HTR-8/SVneo (cell line): ENCODE measurements around the gene BRICD5.

Experiments
- DNase-seq: peaks from one replicate; pipeline ENCODE4 v3.0.0; 2011; ENCODE audit warnings: low spot score, mixed read lengths; ENCODE audit not compliant: insufficient read length
- FAIRE-seq: peaks from 2 replicates; lab custom pipeline; 2011; peaks lifted over from hg19 to GRCh38; lab: Jason Lieb, UNC

BRICD5 gene

DNA sequence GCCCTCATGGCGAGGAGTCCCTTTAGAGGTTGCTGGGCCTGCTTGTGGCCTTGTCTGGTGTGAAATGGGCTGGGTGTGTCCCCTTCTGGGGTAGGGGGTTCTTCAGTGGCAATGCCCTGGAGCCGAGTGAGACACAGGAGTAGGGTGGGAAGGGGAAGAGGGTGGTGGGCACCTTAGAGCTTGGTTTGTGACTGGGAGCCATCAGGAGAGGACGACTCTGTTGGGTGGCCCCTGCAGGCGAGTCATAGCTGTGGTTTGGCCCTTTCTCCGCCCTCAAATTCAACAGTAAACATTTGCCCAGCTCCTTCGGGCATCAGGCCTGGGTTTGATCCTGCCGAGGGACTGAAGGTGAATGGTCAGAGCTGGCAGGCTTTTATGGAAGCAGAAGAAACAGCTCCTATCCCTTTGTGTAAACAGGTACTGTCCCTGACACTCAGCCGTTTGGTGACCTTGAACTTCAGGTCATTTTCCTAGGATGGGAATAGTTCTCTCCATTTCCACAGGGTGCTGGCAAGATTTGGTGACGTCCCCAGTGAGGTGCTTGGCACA, 15.7 kb upstream of the BRICD5 start:
- DNase-seq (no peak), FAIRE-seq (no peak)

DNA sequence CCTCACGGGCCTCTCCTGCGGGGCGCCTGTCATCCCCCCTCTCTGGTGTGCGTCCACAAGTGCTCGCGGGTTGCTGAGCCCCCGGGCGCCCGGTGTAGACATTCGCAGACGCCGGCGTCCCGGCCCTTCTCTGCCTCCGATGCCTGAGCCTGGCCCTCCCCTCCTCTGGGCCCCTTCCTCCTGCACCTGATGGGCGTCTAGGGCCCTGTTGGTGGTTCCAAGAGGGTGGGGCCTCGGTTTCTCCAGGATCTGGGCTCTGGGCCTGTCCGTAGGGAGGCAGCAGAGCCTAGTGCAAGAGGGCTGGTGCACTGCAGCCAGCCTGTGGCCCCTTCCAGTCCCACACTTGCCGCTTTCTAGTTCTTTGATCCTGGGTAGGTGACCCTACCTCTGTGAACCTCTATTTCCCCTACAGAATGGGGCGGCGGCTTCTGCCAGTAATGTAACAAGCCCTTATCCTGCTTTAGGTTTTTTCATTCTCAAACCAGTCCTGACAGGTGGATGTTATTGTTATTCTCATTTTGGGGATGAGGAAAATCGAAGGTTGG, 13.4 kb upstream of the BRICD5 start:
- no peak for FAIRE-seq
- DNase-seq = peak; percentile 34

DNA sequence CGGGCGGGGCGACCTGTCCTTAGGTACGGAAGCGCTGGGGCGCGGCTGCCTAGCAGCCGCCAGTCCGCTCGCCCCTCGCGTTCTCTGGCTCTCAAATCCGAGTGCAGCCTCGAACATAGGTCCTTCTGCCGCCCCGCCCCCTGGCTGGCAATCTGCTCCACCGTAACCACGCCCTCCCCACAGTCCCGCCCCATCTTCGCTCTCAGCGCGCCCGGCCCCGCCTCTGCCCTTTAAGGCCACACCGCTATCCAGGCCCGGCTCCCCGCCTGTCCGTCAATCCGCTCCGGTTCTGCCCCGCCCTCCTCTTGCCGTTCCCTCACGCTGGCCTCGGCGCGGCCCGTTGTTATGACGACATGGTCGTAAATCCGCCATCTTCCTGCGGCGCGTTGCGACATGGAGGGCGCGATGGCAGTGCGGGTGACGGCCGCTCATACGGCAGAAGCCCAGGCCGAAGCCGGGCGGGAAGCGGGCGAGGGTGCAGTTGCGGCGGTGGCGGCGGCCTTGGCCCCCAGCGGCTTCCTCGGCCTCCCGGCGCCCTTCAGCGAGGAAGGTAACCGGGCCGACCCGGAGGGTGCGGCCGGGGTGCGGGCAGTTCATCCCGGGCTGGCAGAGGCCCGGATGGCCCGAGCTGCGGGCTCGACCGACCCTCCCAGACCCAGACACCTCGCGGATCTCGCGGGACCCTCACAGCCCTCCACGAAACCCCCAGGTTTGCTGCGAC, 12.7 kb upstream of the BRICD5 start, which contains the start of gene E4F1:
E4F1 (plus strand) TSS at position 371 of the 721 bp plus-strand sequence; CDS start at position 394, 23 bp downstream.
- FAIRE-seq (peak; percentile 99), DNase-seq (peak; percentile 98)

DNA sequence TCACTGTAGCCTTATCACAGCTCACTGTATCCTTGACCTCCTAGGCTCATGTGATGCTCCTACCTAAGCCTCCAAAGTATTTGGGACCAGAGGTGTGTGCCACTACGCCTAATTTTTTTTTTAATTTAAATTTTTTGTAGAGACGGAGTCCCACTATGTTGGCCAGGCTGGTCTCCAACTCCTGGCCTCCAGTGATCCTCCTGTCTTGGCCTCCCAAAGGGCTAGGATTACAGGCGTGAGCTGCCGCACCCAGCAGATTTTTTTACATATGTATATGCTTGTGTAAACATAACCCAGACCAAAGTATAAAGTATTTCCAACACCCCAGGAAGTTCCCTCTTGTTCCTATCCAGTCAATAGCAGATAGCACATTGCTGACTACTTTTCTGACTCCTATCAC, 5.7 kb upstream of the BRICD5 start:
- no peak for FAIRE-seq
- no peak for DNase-seq

DNA sequence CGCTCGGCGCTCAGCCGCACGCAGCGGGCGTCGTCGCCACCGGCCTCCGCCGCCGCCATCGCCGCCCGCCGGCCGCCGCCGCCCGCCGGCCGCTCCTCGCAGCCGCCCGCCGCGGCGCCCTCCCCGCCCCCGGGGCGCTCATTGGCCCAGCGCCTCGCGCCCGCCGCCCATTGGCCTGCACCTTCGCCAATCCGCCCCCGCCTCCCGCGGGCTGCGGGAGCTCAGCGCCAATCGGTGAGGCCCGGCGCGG, 4.0 kb upstream of the BRICD5 start, which contains the start of gene PGP:
PGP (minus strand) TSS at position 122 of the 250 bp plus-strand sequence; CDS start at position 59, 63 bp downstream.
- no peak for FAIRE-seq

DNA sequence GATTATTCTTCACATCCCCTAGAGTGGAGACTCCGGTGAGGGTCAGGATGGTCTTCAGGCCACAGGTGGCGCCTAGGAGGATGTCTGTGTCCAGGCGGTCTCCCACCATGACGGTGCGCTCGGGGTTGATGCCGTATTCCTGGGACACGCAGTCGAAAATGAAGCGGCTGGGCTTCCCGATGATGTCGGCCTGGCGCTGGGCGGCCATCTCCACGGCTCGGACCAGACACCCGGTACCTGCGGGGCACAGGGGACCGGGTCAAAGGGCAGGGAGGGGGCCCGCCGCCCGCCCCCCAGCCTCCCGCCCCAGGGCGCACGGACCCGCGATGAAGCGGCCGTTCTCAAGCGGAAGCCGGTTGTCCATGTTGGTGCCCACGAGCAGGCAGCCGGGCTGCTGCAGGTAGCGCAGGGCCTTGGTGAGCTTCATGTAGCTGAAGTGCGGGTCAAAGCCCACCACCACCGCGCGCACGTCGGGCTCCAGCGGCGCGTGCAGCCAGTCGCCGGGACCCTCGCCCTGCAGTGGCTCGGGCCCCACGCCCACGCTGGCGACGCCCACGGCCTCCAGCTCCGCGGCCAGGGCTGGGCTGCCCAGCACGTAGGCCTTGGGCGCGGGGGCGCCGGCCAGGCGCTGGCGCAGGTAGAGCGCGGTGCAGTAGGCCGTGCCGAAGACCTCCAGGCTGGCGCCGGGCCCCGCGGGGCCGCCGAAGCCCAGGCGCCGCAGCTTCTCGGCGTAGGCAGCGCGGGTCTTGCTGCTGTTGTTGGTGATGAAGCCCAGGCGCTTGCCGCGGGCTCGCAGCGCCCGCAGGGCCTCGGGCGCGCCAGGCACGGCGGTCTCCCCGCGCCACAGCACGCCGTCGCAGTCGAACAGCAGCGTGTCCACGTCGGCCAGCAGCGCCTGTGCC, 3.4 kb upstream of the BRICD5 start:
- FAIRE-seq (no peak), DNase-seq (no peak)

More for the DNA sequence above, 4.0 kb upstream of the BRICD5 start, which contains the start of gene PGP:
- no peak for DNase-seq

DNA sequence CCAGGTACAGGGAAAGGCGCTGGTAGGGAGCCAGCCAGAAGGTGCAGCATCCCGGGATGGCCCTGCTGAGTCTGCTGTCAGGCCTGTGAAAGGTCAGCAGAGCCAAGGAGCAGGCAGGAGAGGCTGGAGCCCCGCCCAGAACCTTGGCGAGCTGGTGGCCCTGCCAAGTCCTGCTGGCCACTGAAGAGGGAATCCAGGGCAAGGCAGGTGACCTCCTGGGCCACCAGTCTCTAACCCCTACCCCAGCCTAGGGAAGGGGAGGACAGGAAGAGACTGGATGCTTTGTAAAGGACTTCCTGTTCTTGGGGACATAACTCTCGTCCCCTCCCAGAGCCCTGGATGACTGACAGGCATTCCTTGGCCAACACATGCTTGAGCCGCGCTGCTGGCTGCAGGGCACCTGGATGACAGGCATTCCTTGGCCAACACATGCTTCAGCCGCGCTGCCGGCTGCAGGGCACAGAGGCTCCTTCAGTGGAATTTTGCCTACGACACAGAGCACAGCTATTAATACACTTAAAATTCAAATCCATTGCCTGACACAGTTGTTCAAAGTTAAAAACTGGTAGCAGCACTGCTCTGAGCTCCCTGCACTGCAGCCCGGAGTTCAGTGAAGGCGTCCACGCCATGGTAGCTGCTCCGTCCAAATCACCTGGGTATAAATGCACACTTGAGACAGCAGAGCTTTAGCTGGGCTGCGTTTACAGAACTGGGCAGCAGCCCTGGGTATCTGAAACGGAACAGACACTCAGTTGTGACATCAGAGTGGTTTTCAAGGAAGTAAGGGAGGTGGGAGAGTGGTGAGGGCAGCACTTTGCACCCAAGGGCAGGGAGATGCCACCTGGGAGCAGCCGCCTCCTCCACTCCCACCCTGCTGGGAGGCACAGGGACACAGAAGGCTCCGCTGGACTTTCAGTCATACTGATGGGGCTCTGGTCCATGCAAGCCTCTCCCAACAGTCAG, 2.0 kb upstream of the BRICD5 start:
- FAIRE-seq (no peak), DNase-seq (no peak)

DNA sequence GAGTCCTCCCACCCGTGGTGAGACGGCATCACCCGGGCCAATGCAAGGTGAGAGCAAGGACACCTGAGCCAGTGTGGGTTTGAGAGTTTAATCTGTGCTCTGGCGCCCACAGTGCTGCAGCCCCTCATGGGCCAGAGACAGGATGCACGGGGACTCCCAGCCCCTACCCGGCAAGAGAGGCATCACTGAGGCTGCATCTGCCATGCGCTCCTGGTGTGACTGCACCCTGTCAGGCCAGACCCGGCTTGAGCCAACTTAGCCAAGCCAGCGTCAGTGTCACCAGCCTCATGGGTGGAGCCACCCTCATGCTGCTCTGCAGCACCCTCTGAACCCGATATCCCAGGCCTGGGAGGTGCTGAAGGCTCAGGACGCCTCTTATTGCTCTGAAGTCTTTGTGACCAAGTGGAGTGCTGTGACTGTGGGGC, 1.3 kb upstream of the BRICD5 start:
- FAIRE-seq (no peak), DNase-seq (no peak)

DNA sequence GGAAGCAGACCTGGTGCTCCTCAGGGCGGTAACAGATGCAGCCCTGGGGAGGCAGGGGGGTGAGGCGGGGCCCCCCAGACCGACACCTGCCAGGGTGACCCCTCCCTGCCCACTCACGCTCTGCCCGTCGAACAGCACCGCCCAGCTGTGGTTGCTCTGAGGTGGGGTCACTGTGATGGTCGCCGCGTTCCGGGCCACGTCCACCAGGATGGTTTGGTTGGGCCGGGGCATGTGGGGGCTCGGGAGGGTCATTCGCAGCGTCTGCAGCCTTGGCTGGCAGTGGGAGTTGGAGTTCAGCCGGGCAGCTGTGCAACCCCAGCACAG, 692 bp downstream of the BRICD5 start:
- FAIRE-seq (no peak), DNase-seq (no peak)

DNA sequence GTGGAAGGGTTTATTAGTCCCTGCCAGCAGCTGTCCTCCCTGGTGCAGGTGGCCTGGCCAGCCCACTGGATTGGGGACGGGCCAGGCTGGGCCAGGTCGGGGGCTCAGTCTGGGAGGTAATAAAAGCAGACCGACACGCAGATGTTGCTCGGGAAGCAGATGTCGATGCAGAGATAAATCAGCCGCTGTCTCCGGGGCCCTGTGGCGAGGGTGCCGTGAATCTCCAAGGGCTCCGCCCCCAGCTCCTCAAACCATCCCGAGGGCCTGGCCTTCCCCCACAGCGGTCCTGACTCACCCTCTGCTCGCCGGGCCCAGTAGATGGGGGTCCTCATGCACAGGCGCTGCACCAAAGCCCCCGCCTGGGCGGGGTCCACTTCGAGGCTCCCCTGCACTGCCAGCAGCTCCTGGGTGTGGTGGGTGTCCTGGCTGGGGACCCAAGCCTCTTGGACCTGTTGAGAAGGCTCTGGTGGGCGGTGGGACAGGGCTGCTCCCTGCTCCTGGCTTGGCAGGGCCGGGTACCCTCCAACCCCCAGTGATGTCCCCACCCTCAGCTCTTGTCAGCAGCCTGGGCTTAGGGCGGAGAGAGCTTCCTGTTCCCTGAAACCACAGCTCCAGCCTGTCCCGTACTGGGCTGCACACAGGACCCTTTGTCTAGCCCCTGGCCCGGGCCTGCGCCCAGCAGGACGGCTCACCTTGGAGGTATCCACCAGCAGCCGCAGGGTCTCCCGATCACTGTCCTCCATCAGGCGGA, 1.2 kb downstream of the BRICD5 start:
- FAIRE-seq = no peak
- DNase-seq = no peak

DNA sequence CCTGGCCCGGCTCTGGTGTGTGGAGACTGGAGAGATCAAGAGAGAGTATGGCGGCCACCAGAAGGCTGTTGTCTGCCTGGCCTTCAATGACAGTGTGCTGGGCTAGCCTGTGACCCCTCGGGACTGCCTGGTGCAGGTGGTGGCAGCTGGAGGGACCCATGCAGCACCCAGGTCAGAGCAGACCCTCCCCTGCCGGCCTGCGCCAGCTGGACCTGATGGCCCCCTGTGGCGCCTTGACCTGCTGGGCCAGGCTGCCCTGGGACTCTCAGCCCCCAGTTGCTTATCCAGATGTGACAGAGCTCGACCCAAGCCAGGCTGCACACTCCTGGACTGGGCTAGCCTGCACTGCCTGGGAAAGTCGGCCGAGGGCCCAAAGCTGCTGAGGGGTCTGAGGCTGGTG, 1.9 kb downstream of the BRICD5 start:
- FAIRE-seq (no peak), DNase-seq (no peak)

DNA sequence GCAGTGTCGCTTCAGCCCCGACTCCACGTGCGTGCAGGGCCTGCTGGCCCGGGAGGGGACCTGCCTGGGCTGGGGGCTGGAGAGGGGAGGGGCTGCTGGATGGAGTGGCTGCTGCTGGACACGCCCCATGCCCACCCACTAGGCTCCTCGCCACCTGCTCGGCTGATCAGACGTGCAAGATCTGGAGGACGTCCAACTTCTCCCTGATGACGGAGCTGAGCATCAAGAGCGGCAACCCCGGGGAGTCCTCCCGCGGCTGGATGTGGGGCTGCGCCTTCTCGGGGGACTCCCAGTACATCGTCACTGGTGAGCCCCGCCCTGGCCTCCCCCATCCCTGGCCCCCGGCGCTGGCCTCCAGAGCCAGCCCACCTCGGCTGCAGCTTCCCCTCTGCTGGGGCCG, 2.4 kb downstream of the BRICD5 start:
- FAIRE-seq (no peak), DNase-seq (no peak)

DNA sequence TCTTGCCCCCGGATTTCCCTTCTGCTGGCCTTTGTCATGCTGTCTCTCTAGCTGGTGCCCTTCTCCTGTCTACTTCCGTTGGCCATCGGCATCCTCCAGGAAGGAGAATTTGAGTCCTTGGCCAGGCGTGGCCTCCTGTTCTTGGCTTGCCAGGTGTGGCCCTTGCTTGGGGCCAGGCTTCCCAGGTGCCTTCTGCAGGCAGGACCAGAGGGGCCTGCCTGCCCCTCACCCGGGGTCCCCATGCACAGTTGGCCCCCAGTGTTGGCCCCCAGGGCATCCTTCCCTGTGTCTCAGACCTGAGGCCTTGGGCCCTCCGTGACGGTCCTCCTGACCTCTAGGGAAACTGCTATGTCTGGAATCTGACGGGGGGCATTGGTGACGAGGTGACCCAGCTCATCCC, 2.8 kb downstream of the BRICD5 start:
- DNase-seq (no peak), FAIRE-seq (no peak)

DNA sequence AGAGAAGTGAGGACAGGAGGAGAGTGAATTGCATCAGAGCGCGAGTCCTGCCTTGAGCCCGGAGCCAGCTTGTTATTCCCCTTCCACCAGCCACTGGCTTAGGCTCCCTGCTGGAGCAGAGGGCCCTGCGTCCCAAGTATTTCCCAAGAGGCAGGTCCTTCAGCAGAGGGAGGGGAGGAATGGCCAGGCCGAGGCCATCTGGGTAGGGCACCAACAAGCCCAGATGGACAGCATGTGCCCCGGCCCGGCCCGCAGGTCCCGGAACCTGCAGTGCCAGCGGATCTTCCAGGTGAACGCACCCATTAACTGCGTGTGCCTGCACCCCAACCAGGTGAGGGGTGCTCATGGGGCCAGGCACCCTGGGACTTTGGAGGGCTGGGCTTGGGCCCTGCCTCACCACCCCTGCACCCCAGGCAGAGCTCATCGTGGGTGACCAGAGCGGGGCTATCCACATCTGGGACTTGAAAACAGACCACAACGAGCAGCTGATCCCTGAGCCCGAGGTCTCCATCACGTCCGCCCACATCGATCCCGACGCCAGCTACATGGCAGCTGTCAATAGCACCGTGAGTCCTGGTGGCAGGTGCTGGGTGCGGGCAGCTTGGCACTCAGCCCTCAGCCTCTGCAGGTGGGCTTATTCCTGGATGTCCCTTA, 3.8 kb downstream of the BRICD5 start:
- FAIRE-seq = no peak
- DNase-seq = no peak

DNA sequence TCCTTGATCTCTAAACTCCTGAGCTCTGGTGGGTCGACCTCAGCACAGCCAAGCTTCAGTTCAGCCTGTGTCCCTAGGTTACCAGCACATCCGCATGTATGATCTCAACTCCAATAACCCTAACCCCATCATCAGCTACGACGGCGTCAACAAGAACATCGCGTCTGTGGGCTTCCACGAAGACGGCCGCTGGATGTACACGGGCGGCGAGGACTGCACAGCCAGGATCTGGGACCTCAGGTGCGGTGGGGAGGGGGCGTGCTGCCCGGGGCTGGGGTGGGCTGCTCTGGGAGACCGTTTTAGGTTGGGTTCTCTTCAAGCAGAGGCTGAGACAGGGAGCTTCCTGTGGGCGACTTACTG, 4.3 kb downstream of the BRICD5 start:
- peak; percentile 16 for FAIRE-seq
- DNase-seq = no peak

DNA sequence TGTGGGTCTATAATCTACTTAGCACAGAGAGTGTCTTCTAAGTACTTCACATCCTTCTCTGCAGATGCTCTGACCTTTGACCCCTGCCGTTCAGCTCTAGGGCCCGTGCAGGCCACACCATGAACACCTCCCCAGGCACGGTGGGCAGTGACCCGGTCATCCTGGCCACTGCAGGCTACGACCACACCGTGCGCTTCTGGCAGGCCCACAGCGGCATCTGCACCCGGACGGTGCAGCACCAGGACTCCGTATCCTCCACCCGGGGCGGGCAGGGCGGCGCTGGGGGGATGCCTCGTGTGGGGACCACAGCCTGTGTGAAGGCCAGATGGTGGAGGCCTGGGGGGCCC, 4.7 kb downstream of the BRICD5 start:
- FAIRE-seq (peak; percentile 23), DNase-seq (no peak)

DNA sequence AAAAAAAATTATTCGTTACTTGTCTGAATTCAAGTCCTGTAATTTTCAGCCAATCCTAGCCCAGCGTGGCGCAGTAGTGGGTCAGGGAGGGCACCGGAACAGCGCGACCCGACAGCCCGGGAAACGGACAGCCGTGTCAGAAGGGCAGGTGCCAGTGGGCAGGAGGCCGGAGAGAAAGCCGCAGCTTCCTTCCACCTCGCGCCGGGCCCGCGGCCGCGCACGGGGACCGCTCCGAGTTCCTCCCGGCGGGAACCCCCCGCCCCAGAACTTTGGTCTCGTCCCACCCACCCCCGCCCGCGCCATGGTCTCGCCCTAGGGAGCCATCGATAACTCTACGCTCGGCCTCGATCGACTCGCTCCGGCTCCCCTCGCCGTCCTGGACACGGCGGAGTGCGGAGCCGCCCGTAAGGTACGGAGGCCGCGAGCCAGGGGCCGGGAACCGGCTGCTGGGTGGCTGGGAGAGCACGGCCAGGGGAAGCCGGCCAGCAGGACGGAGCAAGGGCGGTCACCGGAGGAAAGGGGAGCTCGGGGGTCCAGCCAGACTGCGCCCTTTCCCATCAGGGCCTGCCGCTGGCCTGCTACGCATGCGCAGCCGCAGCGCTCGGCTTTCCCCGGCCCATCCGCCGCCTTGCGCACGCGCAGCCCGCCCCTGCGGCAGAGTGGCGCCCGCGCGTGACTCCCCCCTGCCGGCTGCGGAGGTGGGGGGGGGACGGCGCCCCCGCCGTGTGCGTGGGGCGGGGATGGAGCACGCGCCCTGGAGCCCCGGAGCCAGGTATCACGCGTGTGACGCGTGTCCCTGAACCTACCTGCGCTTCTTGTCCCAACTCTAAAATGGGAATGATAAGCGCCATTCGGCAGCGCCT, 5.3 kb downstream of the BRICD5 start, which contains the start of gene MLST8:
MLST8 (plus strand) TSS at position 351 of the 863 bp plus-strand sequence. CDS start 632 bp downstream, outside the sequence.
- peak; percentile 95 for DNase-seq
- FAIRE-seq = peak; percentile 84
